Osteoblast (primary cell): Measurements from ENCODE around the gene AHCYL1. TPM values are rescaled to one million over a fixed set of nuclear protein-coding genes. Genes with fewer than 3 reads are reported as not detected.

Source experiments
- DNase-seq: peaks from one replicate; pipeline ENCODE4 v3.0.0; 2011; ENCODE audit warnings: low spot score, mixed read lengths; ENCODE audit not compliant: insufficient read length; ENCODE audit errors: missing footprints
- H2AFZ ChIP-seq: 2 replicates; pipeline ENCODE4 v1.6.0; 2011; ENCODE audit warnings: mild to moderate bottlenecking, low read length
- H3K27ac ChIP-seq: 2 replicates; pipeline ENCODE4 v1.5.1; 2011; ENCODE audit warnings: mild to moderate bottlenecking, low read depth, low read length, moderate library complexity
- H3K27me3 ChIP-seq: 2 replicates; pipeline ENCODE4 v1.6.0; 2012; ENCODE audit warnings: mild to moderate bottlenecking, control low read depth, inconsistent platforms, low read length, moderate library complexity; ENCODE audit not compliant: insufficient read depth
- H3K36me3 ChIP-seq: 2 replicates; pipeline ENCODE4 v1.5.1; 2011; ENCODE audit warnings: mild to moderate bottlenecking, low read length, control low read depth, moderate library complexity; ENCODE audit not compliant: insufficient read depth
- H3K4me1 ChIP-seq: 2 replicates; pipeline ENCODE4 v1.5.1; 2011; ENCODE audit warnings: mild to moderate bottlenecking, low read length, control low read depth, moderate library complexity; ENCODE audit not compliant: insufficient read depth
- H3K4me2 ChIP-seq: 2 replicates; pipeline ENCODE4 v1.6.0; 2011; ENCODE audit warnings: mild to moderate bottlenecking, low read length; ENCODE audit not compliant: insufficient read depth
- H3K4me3 ChIP-seq: fragments of 200-600 bp; sonication (generic); 3 replicates; pipeline ENCODE4 v1.5.1; 2012; ENCODE audit warnings: mild to moderate bottlenecking, low read length, inconsistent platforms; ENCODE audit not compliant: insufficient read depth
- H3K79me2 ChIP-seq: 2 replicates; pipeline ENCODE4 v1.6.0; 2012; ENCODE audit warnings: mild to moderate bottlenecking, low read length, control low read depth, inconsistent platforms; ENCODE audit not compliant: insufficient read depth
- H3K9me3 ChIP-seq: 2 replicates; pipeline ENCODE4 v1.5.1; 2011; ENCODE audit warnings: low read depth, low read length, control low read depth
- H4K20me1 ChIP-seq: 2 replicates; pipeline ENCODE4 v1.6.0; 2012; ENCODE audit warnings: mild to moderate bottlenecking, low read length, control low read depth; ENCODE audit not compliant: insufficient read depth
- CTCF ChIP-seq: IDR thresholded peaks from 2 replicates; pipeline ENCODE4 v1.5.1; 2011; ENCODE audit warnings: mild to moderate bottlenecking, low read depth, low read length, moderate library complexity; ENCODE audit errors: extremely low read depth
- total RNA-seq: library from RNA; depleted of rRNA; stranded (reverse); fragments of >200 nt; gene quantifications from 2 replicates; pipeline ENCODE4 v1.2.3, GENCODE V29; 2012

Gene AHCYL1
- total RNA-seq, 1 donor: 56.8 TPM

DNA sequence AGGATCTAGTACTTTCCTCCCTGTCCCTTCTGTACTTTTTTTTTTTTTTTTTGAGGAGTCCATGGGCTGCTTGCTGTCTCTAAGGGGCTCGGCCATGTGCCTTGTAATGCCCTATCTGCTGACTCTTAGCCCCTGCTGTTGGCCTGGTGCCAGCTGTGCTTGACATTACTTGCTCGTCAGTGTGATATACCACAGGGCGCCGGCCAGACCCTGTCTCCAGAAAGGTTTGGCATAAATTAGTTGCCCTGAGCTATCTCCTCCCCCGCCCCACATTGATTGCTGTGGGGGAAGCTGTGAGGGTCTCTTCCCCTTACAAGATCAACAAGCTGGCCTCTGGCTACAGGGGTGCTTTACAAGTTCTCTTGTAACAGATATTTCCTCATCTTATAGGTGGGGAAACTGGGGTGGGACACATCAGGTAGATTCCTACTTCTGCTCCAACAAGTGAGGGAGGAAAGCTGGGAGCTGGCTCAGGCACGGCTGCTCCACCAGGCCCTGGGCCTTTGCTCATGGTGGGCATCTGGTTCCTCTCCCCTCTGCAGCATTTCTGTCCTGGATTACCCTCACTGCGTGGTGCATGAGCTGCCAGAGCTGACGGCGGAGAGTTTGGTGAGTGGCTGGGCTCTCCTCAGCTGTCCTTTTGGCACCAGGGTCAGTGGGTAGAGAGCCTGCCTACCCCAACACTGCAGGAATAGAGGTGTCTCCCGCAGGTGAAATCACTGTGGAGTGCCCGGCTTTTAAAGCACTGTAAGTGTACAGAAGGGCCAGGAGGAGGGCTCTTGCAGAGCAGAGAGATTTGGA, 65.4 kb downstream of the AHCYL1 start:
- Histone ChIP-seq H3K4me3 (no peak overlapping the region), H4K20me1 (peaks cover 6% of the 10 kb centered on the region), H3K36me3 (peaks cover 93% of the 10 kb centered on the region), H3K27me3 (no peaks in the 10 kb centered on the region), H3K27ac (no peak overlapping the region), H3K4me2 (no peak overlapping the region), H3K9me3 (no peaks in the 10 kb centered on the region), H3K79me2 (no peaks in the 10 kb centered on the region), H3K4me1 (peaks cover 26% of the 10 kb centered on the region), H2AFZ (no peak overlapping the region)
- DNase-seq: no peak
- no peak for TF ChIP-seq CTCF

DNA sequence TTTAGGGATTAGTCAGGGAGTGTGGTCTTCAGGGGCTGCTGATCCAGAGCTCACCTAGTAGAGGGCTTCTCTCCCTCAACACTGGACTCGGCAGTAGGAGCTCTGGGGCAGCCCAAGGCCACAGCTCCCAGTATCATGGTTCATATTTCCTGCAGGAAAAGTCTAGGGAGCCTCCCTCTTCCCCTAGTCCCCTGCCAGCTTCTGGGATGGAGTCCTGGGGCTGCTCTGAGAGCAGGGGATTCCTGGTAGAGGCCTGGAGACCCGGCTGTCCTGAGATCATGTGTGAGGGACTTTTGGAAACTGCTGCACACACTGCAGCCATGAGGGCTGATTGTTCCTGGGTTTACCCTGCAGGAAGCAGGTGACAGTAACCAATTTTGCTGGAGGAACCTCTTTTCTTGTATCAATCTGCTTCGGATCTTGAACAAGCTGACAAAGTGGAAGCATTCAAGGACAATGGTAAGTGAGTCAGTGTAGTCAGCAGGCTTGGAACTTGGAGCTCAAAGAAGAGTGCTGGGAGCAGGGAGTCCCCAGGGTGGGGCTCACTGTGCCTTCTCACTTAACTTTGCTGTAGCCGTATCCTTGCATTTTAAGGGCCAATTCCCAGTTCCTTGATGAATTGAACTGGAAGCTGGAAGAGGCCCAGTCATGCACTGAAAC, 66.2 kb downstream of the AHCYL1 start:
- Histone ChIP-seq H3K27ac (peak overlapping the region; percentile 19), H3K79me2 (no peaks in the 10 kb centered on the region), H3K4me1 (peaks cover 33% of the 10 kb centered on the region), H3K9me3 (no peaks in the 10 kb centered on the region), H3K27me3 (no peaks in the 10 kb centered on the region), H4K20me1 (peaks cover 6% of the 10 kb centered on the region), H3K36me3 (peaks cover 92% of the 10 kb centered on the region), H3K4me3 (no peak overlapping the region), H2AFZ (no peak overlapping the region), H3K4me2 (no peak overlapping the region)
- peak; percentile 88 for DNase-seq
- TF ChIP-seq CTCF: no peak

DNA sequence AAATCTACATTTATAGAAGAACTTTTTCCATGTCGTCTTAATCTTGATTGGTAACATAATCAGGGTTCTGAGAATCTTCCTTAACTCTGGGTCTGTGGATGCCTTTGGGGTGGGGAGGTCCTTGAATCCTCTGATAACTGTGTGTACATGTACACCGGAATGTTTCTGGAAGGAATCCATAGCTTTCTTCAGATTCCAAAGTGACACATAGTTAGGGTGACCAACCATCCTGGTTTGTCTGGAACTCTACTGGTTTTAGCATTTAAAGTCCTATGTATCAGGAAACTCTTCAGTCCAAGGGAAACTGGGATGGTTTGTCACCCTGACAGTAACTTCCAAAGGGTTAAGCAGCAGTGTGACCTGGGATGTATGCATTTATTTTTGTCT, 66.7 kb downstream of the AHCYL1 start:
- H3K4me1 ChIP-seq: peaks cover 39% of the 10 kb centered on the region

More for the DNA sequence above, 66.7 kb downstream of the AHCYL1 start:
- H3K36me3 ChIP-seq: peaks cover 92% of the 10 kb centered on the region
- no peaks in the 10 kb centered on the region for H3K9me3 ChIP-seq
- DNase-seq: no peak
- H3K4me2 ChIP-seq: no peak overlapping the region
- H4K20me1 ChIP-seq: peaks cover 11% of the 10 kb centered on the region
- H3K4me3 ChIP-seq: no peak overlapping the region
- H3K27me3 ChIP-seq: no peaks in the 10 kb centered on the region
- H2AFZ ChIP-seq: no peak overlapping the region
- no peaks in the 10 kb centered on the region for H3K79me2 ChIP-seq
- TF ChIP-seq CTCF: no peak
- H3K27ac ChIP-seq: peak overlapping the region; percentile 19
